Vagina (tissue), 2 donors: ENCODE results near the gene CAMTA2. TPM values are rescaled to one million over a fixed set of nuclear protein-coding genes. Genes with fewer than 3 reads are reported as not detected.
A peak's percentile ranks its signal among the peaks of the same experiment; 100 is the strongest.

ENCODE experiments used
- DNase-seq, 2 donors: peaks; one replicate each; pipeline ENCODE4 v3.0.0-alpha.2; 2017; ENCODE audit errors: extremely low spot score in 2 of 2
- H3K27ac ChIP-seq: fragments of 200-600 bp; sonication (generic); one replicate; pipeline ENCODE4 v1.5.1; 2019
- H3K27me3 ChIP-seq: fragments of 200-600 bp; sonication (generic); one replicate; pipeline ENCODE4 v1.5.1; 2019
- H3K36me3 ChIP-seq, 2 donors: fragments of 200-600 bp; sonication (generic); one replicate each; pipeline ENCODE4 v1.5.1; 2017 to 2019
- H3K4me1 ChIP-seq: fragments of 200-600 bp; sonication (generic); one replicate; pipeline ENCODE4 v1.5.1; 2019
- H3K4me3 ChIP-seq, 2 donors: fragments of 200-600 bp; sonication (generic); 1 replicate in 1 of 2; 2 replicates in 1 of 2; pipeline ENCODE4 v1.5.1; 2016 to 2019
- H3K9me3 ChIP-seq: fragments of 200-600 bp; sonication (generic); one replicate; pipeline ENCODE4 v1.5.1; 2019
- CTCF ChIP-seq, 3 experiments: fragments of 450-650 bp in 2 of 3; fragments of 200-600 bp in 1 of 3; sonication (generic) in 1 of 3; IDR thresholded peaks; one replicate each; pipeline ENCODE4 v1.5.1; 2017 to 2019; ENCODE audit warnings: antibody characterized with exemption in 3 of 3, mild to moderate bottlenecking in 2 of 3, moderate library complexity in 2 of 3
- POLR2A ChIP-seq, 2 donors: fragments of 450-650 bp; IDR thresholded peaks; one replicate each; pipeline ENCODE4 v1.6.1; 2017; ENCODE audit warnings: antibody characterized with exemption in 2 of 2, mild to moderate bottlenecking in 2 of 2, moderate library complexity in 2 of 2
- POLR2AphosphoS5 ChIP-seq, 2 donors: sonication (generic); formaldehyde crosslinking; IDR thresholded peaks; one replicate each; pipeline ENCODE4 v1.9.0; 2017; ENCODE audit warnings: antibody characterized with exemption in 2 of 2, mild to moderate bottlenecking in 2 of 2, low read depth in 1 of 2; ENCODE audit not compliant: insufficient read depth in 1 of 2
- intact Hi-C: fragments of 100-400 bp; cut with DNase I; formaldehyde crosslinking; loops from one replicate; pipeline ENCODE4 v1.15.1; 2023
- total RNA-seq: library from RNA; depleted of rRNA; stranded (reverse); fragments of >200 nt; gene quantifications from one replicate; pipeline ENCODE4 v1.2.3, GENCODE V29; 2016

The CAMTA2 gene
- total RNA-seq, 1 donor from 2014 or later, result 36.3 TPM

GRCh38 chr17:4966844-4967538 is 20.5 kb downstream of the CAMTA2 start:
- Histone ChIP-seq H3K27me3 (no peaks in the 10 kb centered on the region), H3K27ac (peak overlapping the region; percentile 96), H3K4me1 (peaks cover 44% of the 10 kb centered on the region), H3K9me3 (no peaks in the 10 kb centered on the region), H3K4me3 (peak overlapping the region; percentile 68 to 83), H3K36me3 (peaks cover 0 to 6% of the 10 kb centered on the region in 2 donors)
- DNase-seq, result peak; percentile 100
- intact Hi-C loops, result no loop called here
- TF ChIP-seq POLR2A (IDR thresholded peaks at IDR 0.05), result peak in 1 of 2 donors; percentile 40
- TF ChIP-seq POLR2AphosphoS5 (IDR thresholded peaks at IDR 0.05; ENCODE audit: insufficient read depth in 1 of 2, low read depth in 1 of 2), result no peak

- peaks cover 44% of the 10 kb centered on the region for H3K4me1 ChIP-seq
- H3K27ac ChIP-seq, result peak overlapping the region; percentile 96
- no peak for DNase-seq
- no peaks in the 10 kb centered on the region for H3K27me3 ChIP-seq
- H3K36me3 ChIP-seq, result peaks cover 0 to 6% of the 10 kb centered on the region in 2 donors
- no peak overlapping the region for H3K4me3 ChIP-seq
- TF ChIP-seq POLR2AphosphoS5 (IDR thresholded peaks at IDR 0.05; ENCODE audit: insufficient read depth in 1 of 2, low read depth in 1 of 2) (no peak), POLR2A (IDR thresholded peaks at IDR 0.05) (no peak), CTCF (IDR thresholded peaks at IDR 0.05) (no peak)
- intact Hi-C loops, result no loop called here
- no peaks in the 10 kb centered on the region for H3K9me3 ChIP-seq
Observed at GRCh38 chr17:4965311-4965986, 22.0 kb downstream of the CAMTA2 start.

GRCh38 chr17:4960279-4960922 is 27.1 kb downstream of the CAMTA2 start:
- H3K4me3 ChIP-seq, result no peak overlapping the region

GRCh38 chr17:4959261-4959965 is 28.1 kb downstream of the CAMTA2 start:
- Histone ChIP-seq H3K27ac (no peak overlapping the region), H3K36me3 (peaks cover 0 to 20% of the 10 kb centered on the region in 2 donors), H3K9me3 (no peaks in the 10 kb centered on the region), H3K4me1 (no peaks in the 10 kb centered on the region), H3K4me3 (no peak overlapping the region), H3K27me3 (no peaks in the 10 kb centered on the region)
- TF ChIP-seq CTCF (IDR thresholded peaks at IDR 0.05) (no peak), POLR2A (IDR thresholded peaks at IDR 0.05) (no peak), POLR2AphosphoS5 (IDR thresholded peaks at IDR 0.05; ENCODE audit: insufficient read depth in 1 of 2, low read depth in 1 of 2) (no peak)
- DNase-seq, result no peak
- intact Hi-C loops, result no loop called here

More at GRCh38 chr17:4960279-4960922, 27.1 kb downstream of the CAMTA2 start:
- TF ChIP-seq POLR2AphosphoS5 (IDR thresholded peaks at IDR 0.05; ENCODE audit: insufficient read depth in 1 of 2, low read depth in 1 of 2), result no peak
- TF ChIP-seq POLR2A (IDR thresholded peaks at IDR 0.05), result no peak
- TF ChIP-seq CTCF (IDR thresholded peaks at IDR 0.05), result no peak
- peaks cover 7% of the 10 kb centered on the region for H3K4me1 ChIP-seq
- no peak for DNase-seq
- no peak overlapping the region for H3K27ac ChIP-seq
- no peaks in the 10 kb centered on the region for H3K9me3 ChIP-seq
- intact Hi-C loops, result no loop called here
- H3K27me3 ChIP-seq, result no peaks in the 10 kb centered on the region
- H3K36me3 ChIP-seq, result peaks cover 0 to 20% of the 10 kb centered on the region in 2 donors

GRCh38 chr17:4958102-4958501 is 29.4 kb downstream of the CAMTA2 start:
- intact Hi-C loops, result no loop called here
- no peaks in the 10 kb centered on the region for H3K9me3 ChIP-seq

More at GRCh38 chr17:4958102-4958501, 29.4 kb downstream of the CAMTA2 start:
- peaks cover 5% of the 10 kb centered on the region for H3K4me1 ChIP-seq
- H3K27me3 ChIP-seq, result no peaks in the 10 kb centered on the region
- no peak overlapping the region for H3K27ac ChIP-seq
- H3K4me3 ChIP-seq, result no peak overlapping the region
- H3K36me3 ChIP-seq, result peaks cover 0 to 20% of the 10 kb centered on the region in 2 donors
- no peak for TF ChIP-seq CTCF (IDR thresholded peaks at IDR 0.05)
- TF ChIP-seq POLR2A (IDR thresholded peaks at IDR 0.05), result no peak
- no peak for TF ChIP-seq POLR2AphosphoS5 (IDR thresholded peaks at IDR 0.05; ENCODE audit: insufficient read depth in 1 of 2, low read depth in 1 of 2)
- no peak for DNase-seq
